BLaER1 (cell line): ENCODE measurements around the gene NBL1.
"Not testable (repeated sequence)": the region's sequence is repeated elsewhere in the genome, so short reads cannot be mapped to it uniquely, and the experiment has no call there.

Source experiments
- H3K27ac ChIP-seq: shearing (Covaris generic); formaldehyde crosslinking; 2 replicates; pipeline ENCODE4 v1.8.1; 2022
- H3K27me3 ChIP-seq: shearing (Covaris generic); formaldehyde crosslinking; 2 replicates; pipeline ENCODE4 v1.8.1; 2022
- H3K36me3 ChIP-seq: shearing (Covaris generic); formaldehyde crosslinking; 2 replicates; pipeline ENCODE4 v1.8.1; 2022
- H3K4me1 ChIP-seq: shearing (Covaris generic); formaldehyde crosslinking; 2 replicates; pipeline ENCODE4 v1.8.1; 2022
- H3K4me2 ChIP-seq: shearing (Covaris generic); formaldehyde crosslinking; 2 replicates; pipeline ENCODE4 v1.8.1; 2022
- H3K4me3 ChIP-seq: shearing (Covaris generic); formaldehyde crosslinking; 2 replicates; pipeline ENCODE4 v1.8.1; 2022
- H3K9ac ChIP-seq: shearing (Covaris generic); formaldehyde crosslinking; 2 replicates; pipeline ENCODE4 v1.8.1; 2022
- H3K9me3 ChIP-seq: shearing (Covaris generic); formaldehyde crosslinking; 2 replicates; pipeline ENCODE4 v1.8.1; 2022
- H4K20me1 ChIP-seq: shearing (Covaris generic); formaldehyde crosslinking; 2 replicates; pipeline ENCODE4 v1.8.1; 2022
- Cebpa-rat ChIP-seq: shearing (Covaris generic); IDR thresholded peaks from 2 replicates; pipeline ENCODE4 v1.8.1; 2022

Gene NBL1

GRCh38 chr1:19635646-19636045, 8.5 kb upstream of the NBL1 start:
- 0 out of 2 replicates have a peak, but pooled peaks cover under 1% of the 10 kb centered on the region for H3K27me3 ChIP-seq
- H3K27ac ChIP-seq: no peak overlapping the region
- H3K9ac ChIP-seq: no peak overlapping the region
- H3K9me3 ChIP-seq: no peaks in the 10 kb centered on the region
- H4K20me1 ChIP-seq: no peaks in the 10 kb centered on the region
- H3K36me3 ChIP-seq: no peaks in the 10 kb centered on the region
- no peak overlapping the region for H3K4me3 ChIP-seq
- TF ChIP-seq Cebpa-rat: no peak
- H3K4me1 ChIP-seq: no peaks in the 10 kb centered on the region
- no peak overlapping the region for H3K4me2 ChIP-seq

GRCh38 chr1:19636065-19636464, 8.0 kb upstream of the NBL1 start:
- Histone ChIP-seq H3K27ac (no peak overlapping the region), H3K9me3 (no peaks in the 10 kb centered on the region), H3K9ac (no peak overlapping the region), H3K4me2 (no peak overlapping the region), H3K4me3 (no peak overlapping the region), H3K36me3 (no peaks in the 10 kb centered on the region), H4K20me1 (no peaks in the 10 kb centered on the region), H3K4me1 (no peaks in the 10 kb centered on the region), H3K27me3 (peaks cover 5% of the 10 kb centered on the region; the same call in 1 of the 2 replicates)
- no peak for TF ChIP-seq Cebpa-rat

GRCh38 chr1:19636749-19637148, 7.4 kb upstream of the NBL1 start:
- H3K4me3 ChIP-seq, H3K4me2 ChIP-seq, H4K20me1 ChIP-seq, H3K36me3 ChIP-seq, H3K27ac ChIP-seq, H3K9me3 ChIP-seq, H3K4me1 ChIP-seq, H3K9ac ChIP-seq: not testable (repeated sequence)
- H3K27me3 ChIP-seq: peaks cover 12% of the 10 kb centered on the region; the same call in 1 of the 2 replicates

- no peak overlapping the region for H3K9ac ChIP-seq
- peaks cover 20% of the 10 kb centered on the region for H3K27me3 ChIP-seq
- no peak for TF ChIP-seq Cebpa-rat
- no peaks in the 10 kb centered on the region for H4K20me1 ChIP-seq
- H3K4me2 ChIP-seq: no peak overlapping the region
- H3K9me3 ChIP-seq: no peaks in the 10 kb centered on the region
- H3K4me1 ChIP-seq: no peaks in the 10 kb centered on the region
- H3K4me3 ChIP-seq: no peak overlapping the region
- no peak overlapping the region for H3K27ac ChIP-seq
- no peaks in the 10 kb centered on the region for H3K36me3 ChIP-seq
Measured at GRCh38 chr1:19637606-19638005, 6.5 kb upstream of the NBL1 start.

- not testable (repeated sequence) for H3K4me2 ChIP-seq, H3K27ac ChIP-seq, H3K4me3 ChIP-seq, H3K9ac ChIP-seq, H3K4me1 ChIP-seq, H3K9me3 ChIP-seq, H3K36me3 ChIP-seq
- Histone ChIP-seq H4K20me1 (peaks cover 12% of the 10 kb centered on the region; the same call in 1 of the 2 replicates), H3K27me3 (peaks cover 36% of the 10 kb centered on the region)
Measured at GRCh38 chr1:19639228-19639627, 4.9 kb upstream of the NBL1 start.

GRCh38 chr1:19639999-19640362, 4.1 kb upstream of the NBL1 start:
- Histone ChIP-seq H3K4me3 (no peak overlapping the region), H4K20me1 (peaks cover 19% of the 10 kb centered on the region), H3K36me3 (no peaks in the 10 kb centered on the region), H3K27ac (no peak overlapping the region), H3K9ac (no peak overlapping the region), H3K27me3 (peaks cover 44% of the 10 kb centered on the region), H3K9me3 (no peaks in the 10 kb centered on the region), H3K4me2 (no peak overlapping the region), H3K4me1 (peaks cover 11% of the 10 kb centered on the region)
- no peak for TF ChIP-seq Cebpa-rat

GRCh38 chr1:19640363-19641316, 3.5 kb upstream of the NBL1 start:
- peaks cover 15% of the 10 kb centered on the region for H3K4me1 ChIP-seq
- no peaks in the 10 kb centered on the region for H3K9me3 ChIP-seq
- H3K36me3 ChIP-seq: no peaks in the 10 kb centered on the region
- H3K27me3 ChIP-seq: peaks cover 50% of the 10 kb centered on the region
- no peak overlapping the region for H3K9ac ChIP-seq
- peaks cover 25% of the 10 kb centered on the region for H4K20me1 ChIP-seq
- no peak overlapping the region for H3K4me2 ChIP-seq
- H3K4me3 ChIP-seq: no peak overlapping the region
- no peak overlapping the region for H3K27ac ChIP-seq
- no peak for TF ChIP-seq Cebpa-rat

GRCh38 chr1:19643121-19643520, 990 bp upstream of the NBL1 start:
- H3K27me3 ChIP-seq: peaks cover 73% of the 10 kb centered on the region
- peaks cover 38% of the 10 kb centered on the region for H4K20me1 ChIP-seq
- H3K4me3 ChIP-seq: peak overlapping the region; percentile 78; the same call in 1 of the 2 replicates
- no peaks in the 10 kb centered on the region for H3K36me3 ChIP-seq
- H3K27ac ChIP-seq: no peak overlapping the region
- TF ChIP-seq Cebpa-rat: no peak
- no peak overlapping the region for H3K9ac ChIP-seq
- H3K4me1 ChIP-seq: peaks cover 15% of the 10 kb centered on the region
- H3K4me2 ChIP-seq: peak overlapping the region; percentile 98; the same call in 1 of the 2 replicates
- H3K9me3 ChIP-seq: no peaks in the 10 kb centered on the region

- peak overlapping the region; percentile 75 for H3K9ac ChIP-seq
- H3K9me3 ChIP-seq: no peaks in the 10 kb centered on the region
- H3K27ac ChIP-seq: no peak overlapping the region; the same call in 1 of the 2 replicates
- peak overlapping the region; percentile 98 for H3K4me2 ChIP-seq
- H3K4me1 ChIP-seq: peaks cover 15% of the 10 kb centered on the region
- no peaks in the 10 kb centered on the region for H3K36me3 ChIP-seq
- H3K27me3 ChIP-seq: peaks cover 73% of the 10 kb centered on the region
- H4K20me1 ChIP-seq: peaks cover 38% of the 10 kb centered on the region
- H3K4me3 ChIP-seq: peak overlapping the region; percentile 78
- TF ChIP-seq Cebpa-rat: no peak
Measured at GRCh38 chr1:19644395-19644680, 227 bp downstream of the NBL1 start.

- peaks cover 73% of the 10 kb centered on the region for H3K27me3 ChIP-seq
- no peaks in the 10 kb centered on the region for H3K9me3 ChIP-seq
- no peak for TF ChIP-seq Cebpa-rat
- peak overlapping the region; percentile 98 for H3K4me2 ChIP-seq
- peak overlapping the region; percentile 78 for H3K4me3 ChIP-seq
- H4K20me1 ChIP-seq: peaks cover 38% of the 10 kb centered on the region
- no peak overlapping the region; the same call in 1 of the 2 replicates for H3K27ac ChIP-seq
- peak overlapping the region; percentile 75 for H3K9ac ChIP-seq
- peaks cover 15% of the 10 kb centered on the region for H3K4me1 ChIP-seq
- H3K36me3 ChIP-seq: no peaks in the 10 kb centered on the region
Measured at GRCh38 chr1:19644681-19645410, 735 bp downstream of the NBL1 start.
